Measurements from ENCODE around the gene HNF1A.

HNF1A gene

DNA sequence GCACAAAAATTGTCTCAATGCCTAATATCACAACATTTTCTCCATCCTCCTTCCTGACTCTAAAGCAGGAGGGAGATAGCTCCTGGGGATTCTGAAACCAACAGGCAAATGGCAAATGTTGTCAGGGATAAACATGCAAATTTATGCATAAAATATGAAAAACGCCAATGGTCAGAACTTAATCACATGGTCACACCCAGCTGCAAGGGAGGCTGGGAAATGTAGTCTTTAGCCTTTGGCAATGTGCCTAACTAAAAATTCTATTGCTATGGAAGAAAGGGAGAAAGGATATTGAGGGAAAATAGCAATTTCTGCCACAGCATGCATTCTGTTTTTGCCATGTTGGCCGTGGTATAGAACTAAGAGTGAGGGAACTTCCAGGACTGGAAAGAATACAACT is 72.4 kb downstream of the HNF1A start:
- no peak for DNase-seq (ENCODE audit: low read depth)
